Liver (tissue), 9 donors: ENCODE data around the gene BRWD1. TPM values are rescaled to one million over a fixed set of nuclear protein-coding genes. Genes with fewer than 3 reads are reported as not detected.

Experiments used
- DNase-seq: peaks from one replicate; pipeline ENCODE4 v3.0.0-alpha.2; 2017; ENCODE audit warnings: low spot score
- H3K27ac ChIP-seq, 2 donors: one replicate each; pipeline ENCODE4 v1.7.0; 2013; ENCODE audit warnings: inconsistent platforms in 2 of 2, low read length in 2 of 2, control low read depth in 1 of 2, low read depth in 1 of 2, mild to moderate bottlenecking in 1 of 2
- H3K27me3 ChIP-seq, 4 donors: one replicate each; pipeline versions ENCODE4 v1.6.1 to v1.7.0; 2013; ENCODE audit warnings: low read length in 3 of 4, inconsistent platforms in 1 of 4, mild to moderate bottlenecking in 1 of 4, moderate library complexity in 1 of 4; ENCODE audit not compliant: control insufficient read depth in 4 of 4, insufficient read depth in 4 of 4
- H3K36me3 ChIP-seq, 4 donors: one replicate each; pipeline versions ENCODE4 v1.6.1 to v1.7.0; 2013; ENCODE audit warnings: low read length in 3 of 4, mild to moderate bottlenecking in 3 of 4, low read depth in 1 of 4, moderate library complexity in 1 of 4; ENCODE audit not compliant: control insufficient read depth in 4 of 4, insufficient read depth in 3 of 4
- H3K4me1 ChIP-seq, 4 donors: one replicate each; pipeline versions ENCODE4 v1.6.1 to v1.7.0; 2013; ENCODE audit warnings: low read length in 3 of 4, mild to moderate bottlenecking in 3 of 4, moderate library complexity in 1 of 4; ENCODE audit not compliant: control insufficient read depth in 4 of 4, insufficient read depth in 4 of 4
- H3K4me3 ChIP-seq, 3 donors: one replicate each; pipeline versions ENCODE4 v1.6.1 to v1.7.0; 2013; ENCODE audit warnings: low read length in 3 of 3, control low read depth in 1 of 3, low read depth in 1 of 3, mild to moderate bottlenecking in 1 of 3
- H3K9ac ChIP-seq, 2 donors: one replicate each; pipeline ENCODE4 v1.7.0; 2013; ENCODE audit warnings: low read length in 2 of 2, mild to moderate bottlenecking in 2 of 2, moderate library complexity in 2 of 2, control low read depth in 1 of 2, low read depth in 1 of 2
- H3K9me3 ChIP-seq, 4 donors: one replicate each; pipeline versions ENCODE4 v1.6.1 to v1.7.0; 2013; ENCODE audit warnings: low read length in 3 of 4; ENCODE audit not compliant: control insufficient read depth in 4 of 4
- CTCF ChIP-seq: fragments of 150-350 bp; IDR thresholded peaks from 2 replicates; pipeline ENCODE4 v1.5.1; 2017; ENCODE audit warnings: improper control_type of control experiment, low read depth, low read length; ENCODE audit not compliant: missing input control
- EGR1 ChIP-seq, 2 donors: IDR thresholded peaks; 2 replicates each; pipeline ENCODE4 v1.6.1; 2016 to 2018; ENCODE audit warnings: antibody characterized with exemption in 2 of 2, low read depth in 2 of 2
- FOXA1 ChIP-seq: IDR thresholded peaks from 2 replicates; pipeline ENCODE4 v1.6.1; 2016; ENCODE audit warnings: antibody characterized with exemption
- FOXA2 ChIP-seq: IDR thresholded peaks from 2 replicates; pipeline ENCODE4 v1.6.1; 2016; ENCODE audit warnings: antibody characterized with exemption
- HNF4A ChIP-seq, 2 donors: conservative IDR thresholded peaks; 2 replicates each; pipeline ENCODE4 v1.6.1; 2016; ENCODE audit warnings: antibody characterized with exemption in 2 of 2, mild to moderate bottlenecking in 2 of 2
- HNF4G ChIP-seq: IDR thresholded peaks from 2 replicates; pipeline ENCODE4 v1.6.1; 2016; ENCODE audit warnings: antibody characterized with exemption
- JUND ChIP-seq, 2 donors: IDR thresholded peaks; 2 replicates each; pipeline ENCODE4 v1.6.1; 2016; ENCODE audit warnings: antibody characterized with exemption in 2 of 2
- MAX ChIP-seq: IDR thresholded peaks from 2 replicates; pipeline ENCODE4 v1.6.1; 2016; ENCODE audit warnings: antibody characterized with exemption
- NR2F2 ChIP-seq: IDR thresholded peaks from 2 replicates; pipeline ENCODE4 v1.6.1; 2016; ENCODE audit warnings: antibody characterized with exemption
- RAD21 ChIP-seq, 2 donors: IDR thresholded peaks; 2 replicates each; pipeline ENCODE4 v1.6.1; 2016; ENCODE audit warnings: antibody characterized with exemption in 2 of 2, mild to moderate bottlenecking in 2 of 2
- REST ChIP-seq: IDR thresholded peaks from 2 replicates; pipeline ENCODE4 v1.6.1; 2016; ENCODE audit warnings: antibody characterized with exemption, mild to moderate bottlenecking
- SP1 ChIP-seq: IDR thresholded peaks from 2 replicates; pipeline ENCODE4 v1.6.1; 2018; ENCODE audit warnings: antibody characterized with exemption, mild to moderate bottlenecking
- TAF1 ChIP-seq: conservative IDR thresholded peaks from 2 replicates; pipeline ENCODE4 v1.6.1; 2016; ENCODE audit warnings: antibody characterized with exemption, mild to moderate bottlenecking
- YY1 ChIP-seq: IDR thresholded peaks from 2 replicates; pipeline ENCODE4 v1.6.1; 2016; ENCODE audit warnings: antibody characterized with exemption, mild to moderate bottlenecking
- WGBS: extraction: QIAGEN DNeasy Blood & Tissue Kit; methylation state at CpG from one replicate; pipeline ENCODE4 v1.1.7; 2013; 5-methylcytosine and 5-hydroxymethylcytosine counted together
- polyA plus RNA-seq, 2 donors: library from polyadenylated mRNA; stranded (reverse) in 1 of 2; unstranded in 1 of 2; fragments of 200-250 nt in 1 of 2; fragments of >200 nt in 1 of 2; fragmentation: Nextera tagmentation in 1 of 2; extraction: Ambion mirVana in 1 of 2; gene quantifications; one replicate each; pipeline versions ENCODE4 v1.2.1 to v1.2.3, GENCODE V29; 2013 to 2015
- total RNA-seq, 2 donors: library from RNA; depleted of rRNA; stranded (reverse); fragments of >200 nt; gene quantifications; one replicate each; pipeline ENCODE4 v1.2.3, GENCODE V29; 2014
- donor health status: healthy.
- donor health status: healthy.
- donor health status: healthy.
- donor health status: healthy.
- donor health status: healthy.

The BRWD1 gene
- total and polyA plus RNA-seq, 4 donors: 5.2 to 56.6 (median 20.9) TPM

- H3K27me3 ChIP-seq: no peaks in the 10 kb centered on the region
- H3K4me1 ChIP-seq: no peaks in the 10 kb centered on the region
- H3K9me3 ChIP-seq: no peaks in the 10 kb centered on the region
- H3K27ac ChIP-seq: no peak overlapping the region
- no peak overlapping the region for H3K9ac ChIP-seq
- DNase-seq: no peak
- H3K4me3 ChIP-seq: no peak overlapping the region
- 90% methylated on average over 2 of the region's 2 CpGs for WGBS
- peaks cover 3 to 56% (median 36%) of the 10 kb centered on the region in 4 donors for H3K36me3 ChIP-seq
- TF ChIP-seq SP1 (no peak), NR2F2 (no peak), YY1 (no peak), JUND (IDR thresholded peaks at IDR 0.05) (no peak), REST (no peak), FOXA1 (no peak), HNF4A (conservative IDR thresholded peaks at IDR 0.05) (no peak), RAD21 (IDR thresholded peaks at IDR 0.05) (no peak), EGR1 (IDR thresholded peaks at IDR 0.05; ENCODE audit: low read depth in 2 of 2) (no peak), FOXA2 (no peak), CTCF (no peak), MAX (no peak), TAF1 (no peak)
Measured at GRCh38 chr21:39209334-39209688, 104.1 kb downstream of the BRWD1 start.

GRCh38 chr21:39208624-39209333 is 104.7 kb downstream of the BRWD1 start:
- H3K27ac ChIP-seq: no peak overlapping the region
- no peaks in the 10 kb centered on the region for H3K9me3 ChIP-seq
- H3K9ac ChIP-seq: no peak overlapping the region
- DNase-seq: no peak
- no peaks in the 10 kb centered on the region for H3K4me1 ChIP-seq
- no peaks in the 10 kb centered on the region for H3K27me3 ChIP-seq
- TF ChIP-seq HNF4G: no peak
- no peak for TF ChIP-seq MAX
- WGBS: 95% methylated on average over 6 of the region's 6 CpGs
- H3K36me3 ChIP-seq: peaks cover 3 to 58% (median 32%) of the 10 kb centered on the region in 4 donors
- no peak overlapping the region for H3K4me3 ChIP-seq
